Panc1 (cell line): ENCODE data around the gene CIPC. TPM values are rescaled to one million over a fixed set of nuclear protein-coding genes. Genes with fewer than 3 reads are reported as not detected.

Experiments
- ATAC-seq: fragments of 200-7000 bp; cut with Tn5 transposase; 2 replicates; pipeline ENCODE4 v1.9.1; 2020; ENCODE audit warnings: mild to moderate bottlenecking, moderate library complexity
- BruUV-seq: library from RNA; stranded (reverse); fragments of 400-500 nt; replicated peaks from 2 replicates; lab custom pipeline; 2021; lab: Mats Ljungman, UMichigan
- CTCF ChIA-PET: fragments of 300-600 bp; sonication (Branson Sonifier 250); formaldehyde crosslinking; loops from one replicate; lab custom pipeline; 2022; ENCODE audit warnings: antibody characterized with exemption; lab: Charles Lee
- POLR2A ChIA-PET: fragments of 300-600 bp; sonication (Branson Sonifier 250); formaldehyde crosslinking; loops from one replicate; lab custom pipeline; 2022; ENCODE audit warnings: antibody characterized with exemption; lab: Charles Lee
- DNase-seq: peaks from one replicate; pipeline ENCODE4 v3.0.0-alpha.2; 2010; ENCODE audit warnings: low read depth, low spot score
- H3K27ac ChIP-seq: 2 replicates; pipeline ENCODE4 v1.5.1; 2011; ENCODE audit warnings: mild to moderate bottlenecking, low read length, inconsistent platforms
- H3K27me3 ChIP-seq: fragments of 200-500 bp; sonication (Bioruptor generic); 2 replicates; pipeline ENCODE4 v1.6.0; 2014; ENCODE audit warnings: low read length, inconsistent platforms; ENCODE audit not compliant: control insufficient read depth, insufficient read depth
- H3K36me3 ChIP-seq: fragments of 200-500 bp; sonication (Bioruptor generic); 2 replicates; pipeline ENCODE4 v1.5.1; 2014; ENCODE audit warnings: inconsistent platforms, mild to moderate bottlenecking, low read length, moderate library complexity; ENCODE audit not compliant: control insufficient read depth, insufficient read depth
- H3K4me1 ChIP-seq: 2 replicates; pipeline ENCODE4 v1.5.1; 2011; ENCODE audit warnings: inconsistent platforms, mild to moderate bottlenecking, low read length, moderate library complexity; ENCODE audit not compliant: control insufficient read depth, insufficient read depth
- H3K4me3 ChIP-seq, 2 experiments: 2 replicates each; pipeline ENCODE4 v1.5.1; 2011 to 2012; ENCODE audit warnings: low read depth in 2 of 2, low read length in 2 of 2, mild to moderate bottlenecking in 2 of 2, inconsistent platforms in 1 of 2, moderate library complexity in 1 of 2
- H3K9me3 ChIP-seq: fragments of 200-500 bp; sonication (Bioruptor generic); 2 replicates; pipeline ENCODE4 v1.5.1; 2014; ENCODE audit warnings: low read depth, mild to moderate bottlenecking, inconsistent platforms, low read length, moderate library complexity; ENCODE audit not compliant: control insufficient read depth, insufficient read depth
- POLR2AphosphoS5 ChIP-seq: IDR thresholded peaks from 2 replicates; pipeline ENCODE4 v1.6.1; 2012; ENCODE audit warnings: mild to moderate bottlenecking, low read depth, low read length, moderate library complexity
- SIN3A ChIP-seq: IDR thresholded peaks from 2 replicates; pipeline ENCODE4 v1.6.1; 2012; ENCODE audit warnings: low read depth, mild to moderate bottlenecking, low read length, moderate library complexity, borderline replicate concordance; ENCODE audit not compliant: insufficient read depth
- TCF7L2 ChIP-seq: IDR thresholded peaks from 2 replicates; pipeline ENCODE4 v1.6.1; 2011; ENCODE audit warnings: mild to moderate bottlenecking, low read depth, low read length, inconsistent platforms
- in situ Hi-C: cut with HindIII; loops from 2 replicates; pipeline ENCODE4 v1.10.0; 2016; ENCODE audit warnings: low sequenced_read_pairs, low pct_unique_long_range_greater_than_20kb
- intact Hi-C: fragments of 100-400 bp; cut with micrococcal nuclease; formaldehyde crosslinking; loops from one replicate; pipeline ENCODE4 v1.10.0; 2022; ENCODE audit not compliant: unreplicated experiment
- total RNA-seq: library from RNA; stranded (reverse); gene quantifications from one replicate; pipeline ENCODE4 v1.2.1, GENCODE V29; 2021; ENCODE audit not compliant: unreplicated experiment
- TF ChIP-seq, protein P1 (sequence below), 2 experiments: IDR thresholded peaks; 2 replicates each; pipeline ENCODE4 v1.6.1; 2011 to 2012; ENCODE audit warnings: low read depth in 2 of 2, control low read depth in 1 of 2, low read length in 1 of 2, mild to moderate bottlenecking in 1 of 2, moderate library complexity in 1 of 2; ENCODE audit not compliant: insufficient read depth in 1 of 2
- TF ChIP-seq, protein P2 (sequence below): fragments of 450-650 bp; IDR thresholded peaks from 2 replicates; pipeline ENCODE4 v1.5.1; 2017; ENCODE audit warnings: mild to moderate bottlenecking

Gene CIPC
- total RNA-seq, 1 experiment from 2014 or later = 20.3 TPM

- in situ Hi-C loops (no loop called here), intact Hi-C loops (no loop called here)
- peak overlapping the region; percentile 48 for H3K27ac ChIP-seq
- H3K36me3 ChIP-seq = no peaks in the 10 kb centered on the region
- ChIA-PET CTCF (no interaction called here), POLR2A (no interaction called here)
- no peak for DNase-seq
- no peaks in the 10 kb centered on the region for H3K27me3 ChIP-seq
- TF ChIP-seq SIN3A (no peak), TCF7L2 (no peak), POLR2AphosphoS5 (no peak)
- TF ChIP-seq, protein P1, sequence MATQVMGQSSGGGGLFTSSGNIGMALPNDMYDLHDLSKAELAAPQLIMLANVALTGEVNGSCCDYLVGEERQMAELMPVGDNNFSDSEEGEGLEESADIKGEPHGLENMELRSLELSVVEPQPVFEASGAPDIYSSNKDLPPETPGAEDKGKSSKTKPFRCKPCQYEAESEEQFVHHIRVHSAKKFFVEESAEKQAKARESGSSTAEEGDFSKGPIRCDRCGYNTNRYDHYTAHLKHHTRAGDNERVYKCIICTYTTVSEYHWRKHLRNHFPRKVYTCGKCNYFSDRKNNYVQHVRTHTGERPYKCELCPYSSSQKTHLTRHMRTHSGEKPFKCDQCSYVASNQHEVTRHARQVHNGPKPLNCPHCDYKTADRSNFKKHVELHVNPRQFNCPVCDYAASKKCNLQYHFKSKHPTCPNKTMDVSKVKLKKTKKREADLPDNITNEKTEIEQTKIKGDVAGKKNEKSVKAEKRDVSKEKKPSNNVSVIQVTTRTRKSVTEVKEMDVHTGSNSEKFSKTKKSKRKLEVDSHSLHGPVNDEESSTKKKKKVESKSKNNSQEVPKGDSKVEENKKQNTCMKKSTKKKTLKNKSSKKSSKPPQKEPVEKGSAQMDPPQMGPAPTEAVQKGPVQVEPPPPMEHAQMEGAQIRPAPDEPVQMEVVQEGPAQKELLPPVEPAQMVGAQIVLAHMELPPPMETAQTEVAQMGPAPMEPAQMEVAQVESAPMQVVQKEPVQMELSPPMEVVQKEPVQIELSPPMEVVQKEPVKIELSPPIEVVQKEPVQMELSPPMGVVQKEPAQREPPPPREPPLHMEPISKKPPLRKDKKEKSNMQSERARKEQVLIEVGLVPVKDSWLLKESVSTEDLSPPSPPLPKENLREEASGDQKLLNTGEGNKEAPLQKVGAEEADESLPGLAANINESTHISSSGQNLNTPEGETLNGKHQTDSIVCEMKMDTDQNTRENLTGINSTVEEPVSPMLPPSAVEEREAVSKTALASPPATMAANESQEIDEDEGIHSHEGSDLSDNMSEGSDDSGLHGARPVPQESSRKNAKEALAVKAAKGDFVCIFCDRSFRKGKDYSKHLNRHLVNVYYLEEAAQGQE (IDR thresholded peaks at IDR 0.05; ENCODE audit: insufficient read depth in 1 of 2, low read depth in 2 of 2, low read length in 1 of 2) = no peak
- TF ChIP-seq, protein P2, sequence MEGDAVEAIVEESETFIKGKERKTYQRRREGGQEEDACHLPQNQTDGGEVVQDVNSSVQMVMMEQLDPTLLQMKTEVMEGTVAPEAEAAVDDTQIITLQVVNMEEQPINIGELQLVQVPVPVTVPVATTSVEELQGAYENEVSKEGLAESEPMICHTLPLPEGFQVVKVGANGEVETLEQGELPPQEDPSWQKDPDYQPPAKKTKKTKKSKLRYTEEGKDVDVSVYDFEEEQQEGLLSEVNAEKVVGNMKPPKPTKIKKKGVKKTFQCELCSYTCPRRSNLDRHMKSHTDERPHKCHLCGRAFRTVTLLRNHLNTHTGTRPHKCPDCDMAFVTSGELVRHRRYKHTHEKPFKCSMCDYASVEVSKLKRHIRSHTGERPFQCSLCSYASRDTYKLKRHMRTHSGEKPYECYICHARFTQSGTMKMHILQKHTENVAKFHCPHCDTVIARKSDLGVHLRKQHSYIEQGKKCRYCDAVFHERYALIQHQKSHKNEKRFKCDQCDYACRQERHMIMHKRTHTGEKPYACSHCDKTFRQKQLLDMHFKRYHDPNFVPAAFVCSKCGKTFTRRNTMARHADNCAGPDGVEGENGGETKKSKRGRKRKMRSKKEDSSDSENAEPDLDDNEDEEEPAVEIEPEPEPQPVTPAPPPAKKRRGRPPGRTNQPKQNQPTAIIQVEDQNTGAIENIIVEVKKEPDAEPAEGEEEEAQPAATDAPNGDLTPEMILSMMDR = no peak
- no peaks in the 10 kb centered on the region for H3K9me3 ChIP-seq
- ATAC-seq = no peak
- H3K4me3 ChIP-seq = no peak overlapping the region
- BruUV-seq = no TSS peak
- peaks cover 25% of the 10 kb centered on the region for H3K4me1 ChIP-seq
Observed at GRCh38 chr14:77062261-77062660, 35.8 kb upstream of the CIPC start.

DNA sequence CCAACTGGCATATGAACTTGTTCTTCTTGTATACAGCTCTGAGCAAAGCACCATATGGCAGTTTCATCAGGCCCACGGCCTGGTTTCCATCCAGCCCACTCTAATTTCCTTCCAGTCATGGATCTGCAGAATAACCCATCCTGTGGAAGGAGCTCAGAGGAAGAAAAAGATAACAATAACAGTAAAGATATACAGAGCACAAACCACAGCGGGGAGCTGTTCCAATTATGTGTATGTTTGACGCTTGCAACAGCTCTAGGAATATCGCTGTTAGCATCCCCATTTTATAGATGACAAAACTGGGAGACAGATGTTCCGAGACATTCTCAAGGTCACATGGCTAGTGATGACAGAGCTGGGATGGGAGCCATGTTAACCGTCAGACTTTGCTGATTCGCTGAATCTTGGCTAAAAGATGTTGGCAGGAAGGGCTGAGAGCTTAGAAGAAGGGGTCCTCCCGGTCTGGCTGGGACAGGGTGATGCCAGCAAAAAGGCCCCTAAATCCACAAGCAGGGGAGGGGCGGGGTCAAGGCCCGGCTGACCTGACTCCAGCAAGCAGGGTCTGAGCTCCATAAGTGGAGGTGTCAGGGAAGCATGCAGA is 34.4 kb upstream of the CIPC start:
- ATAC-seq (no peak), DNase-seq (no peak)
- Histone ChIP-seq H3K27ac (peak overlapping the region; percentile 91), H3K36me3 (no peaks in the 10 kb centered on the region), H3K9me3 (no peaks in the 10 kb centered on the region), H3K4me3 (no peak overlapping the region), H3K27me3 (no peaks in the 10 kb centered on the region), H3K4me1 (peaks cover 37% of the 10 kb centered on the region)
- intact Hi-C loops (no loop called here), in situ Hi-C loops (no loop called here)
- TF ChIP-seq, protein P2 = no peak
- TF ChIP-seq TCF7L2 (no peak), POLR2AphosphoS5 (no peak), SIN3A (no peak)
- TF ChIP-seq, protein P1 (IDR thresholded peaks at IDR 0.05; ENCODE audit: insufficient read depth in 1 of 2, low read depth in 2 of 2, low read length in 1 of 2) = no peak
- BruUV-seq = no TSS peak
- ChIA-PET CTCF (interaction anchor here (0.8 kb wide), 1 partner anchor 191 kb away, joined by 3 read pairs; no protein-coding TSS in a partner anchor), POLR2A (interaction anchor here (0.6 kb wide), 1 partner anchor 13 kb away, joined by 3 read pairs; no protein-coding TSS in a partner anchor)
